ENCODE measurements around the gene CYP1B1. TPM values are rescaled to one million over a fixed set of nuclear protein-coding genes. Genes with fewer than 3 reads are reported as not detected.

Gene CYP1B1
- total and polyA plus RNA-seq, 7 experiments from 2014 or later: 0.05 to 24.9 (median 6.6) TPM; not detected in 1

GRCh38 chr2:38037757-38038621 is 38.0 kb downstream of the CYP1B1 start:
- Mint-ChIP-seq H3K27ac (peak overlapping the region in 1 of 9 donors; percentile 54), H3K9me3 (peaks cover 0 to 2% (median 0%) of the 10 kb centered on the region in 11 donors)

GRCh38 chr2:38037325-38037724 is 38.6 kb downstream of the CYP1B1 start:
- no peak overlapping the region for H3K4me3 ChIP-seq (ENCODE audit: low read length)
- CTCF ChIA-PET: no interaction called here
- H3K27me3 Mint-ChIP-seq: peaks cover 41 to 63% (median 54%) of the 10 kb centered on the region in 5 donors
- H3K4me3 Mint-ChIP-seq: peak overlapping the region in 1 of 10 donors; percentile 74
- no peak overlapping the region for H3K27ac Mint-ChIP-seq
- no peaks in the 10 kb centered on the region for H3K4me1 ChIP-seq (ENCODE audit: control insufficient read depth in 2 of 2, insufficient read depth in 2 of 2, low read length in 2 of 2)
- H3K4me1 Mint-ChIP-seq: peaks cover 0 to 15% (median 6%) of the 10 kb centered on the region in 7 donors
- DNase-seq (no peak), ATAC-seq (no peak)
- no peaks in the 10 kb centered on the region for H3K9me3 ChIP-seq (ENCODE audit: control insufficient read depth in 2 of 3, low read length in 3 of 3)
- peaks cover 0 to 2% (median 0%) of the 10 kb centered on the region in 11 donors for H3K9me3 Mint-ChIP-seq
- H3K36me3 Mint-ChIP-seq: peaks cover 0 to under 1% (median 0%) of the 10 kb centered on the region in 5 donors
- no peak overlapping the region for H3K27ac ChIP-seq (ENCODE audit: low read depth, low read length)
- H3K27me3 ChIP-seq (ENCODE audit: control insufficient read depth in 2 of 2, insufficient read depth in 2 of 2, low read length in 2 of 2): peaks cover 0 to 8% of the 10 kb centered on the region in 2 donors
- no peaks in the 10 kb centered on the region for H3K36me3 ChIP-seq (ENCODE audit: control insufficient read depth in 2 of 3, insufficient read depth in 3 of 3, low read length in 3 of 3)
- POLR2A ChIA-PET: no interaction called here
- intact Hi-C loops (cut with micrococcal nuclease): no loop called here

More at GRCh38 chr2:38037757-38038621, 38.0 kb downstream of the CYP1B1 start:
- Histone ChIP-seq H3K4me3 (ENCODE audit: low read length) (no peak overlapping the region), H3K4me1 (ENCODE audit: control insufficient read depth in 2 of 2, insufficient read depth in 2 of 2, low read length in 2 of 2) (no peaks in the 10 kb centered on the region), H3K27me3 (ENCODE audit: control insufficient read depth in 2 of 2, insufficient read depth in 2 of 2, low read length in 2 of 2) (peaks cover 0 to 8% of the 10 kb centered on the region in 2 donors), H3K27ac (ENCODE audit: low read depth, low read length) (no peak overlapping the region), H3K9me3 (ENCODE audit: control insufficient read depth in 2 of 3, low read length in 3 of 3) (no peaks in the 10 kb centered on the region), H3K36me3 (ENCODE audit: control insufficient read depth in 2 of 3, insufficient read depth in 3 of 3, low read length in 3 of 3) (no peaks in the 10 kb centered on the region)
- Mint-ChIP-seq H3K36me3 (no peaks in the 10 kb centered on the region), H3K27me3 (peaks cover 41 to 70% (median 53%) of the 10 kb centered on the region in 5 donors), H3K4me1 (peaks cover 0 to 14% (median 6%) of the 10 kb centered on the region in 7 donors), H3K4me3 (peak overlapping the region in 2 of 10 donors; percentile 39 to 74)
- intact Hi-C loops (cut with micrococcal nuclease): no loop called here
- DNase-seq: peak in 1 of 9 donors; percentile 40
- ChIA-PET CTCF (no interaction called here), POLR2A (no interaction called here)
- ATAC-seq: no peak

DNA sequence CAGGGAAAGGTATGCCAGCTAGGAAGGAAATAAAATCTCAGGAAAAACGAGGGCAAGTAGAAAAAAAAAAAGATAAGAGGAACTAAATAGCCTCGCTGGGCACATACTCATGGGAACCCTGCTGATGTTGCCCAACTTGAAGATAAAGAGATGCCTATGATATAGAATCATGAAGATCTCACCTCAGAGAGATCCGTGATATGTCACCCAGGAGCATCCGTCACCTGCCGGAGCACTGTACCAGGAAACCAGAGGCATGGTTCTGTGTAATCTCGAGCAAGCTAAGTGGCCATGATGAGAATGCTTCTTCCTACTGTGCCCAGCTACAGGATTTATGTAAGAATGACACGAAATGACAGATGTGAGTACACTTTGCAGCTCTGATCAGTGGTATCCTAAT is 40.0 kb downstream of the CYP1B1 start:
- H3K27me3 ChIP-seq (ENCODE audit: control insufficient read depth in 2 of 2, insufficient read depth in 2 of 2, low read length in 2 of 2): peaks cover 0 to 8% of the 10 kb centered on the region in 2 donors
- H3K9me3 ChIP-seq (ENCODE audit: control insufficient read depth in 2 of 3, low read length in 3 of 3): no peaks in the 10 kb centered on the region
- Mint-ChIP-seq H3K36me3 (peaks cover 0 to 4% (median 0%) of the 10 kb centered on the region in 5 donors), H3K4me3 (no peak overlapping the region), H3K4me1 (peaks cover 0 to 15% (median 6%) of the 10 kb centered on the region in 7 donors), H3K9me3 (peaks cover 0 to 1% (median 0%) of the 10 kb centered on the region in 11 donors), H3K27me3 (peaks cover 45 to 62% (median 54%) of the 10 kb centered on the region in 5 donors), H3K27ac (no peak overlapping the region)
- no peak overlapping the region for H3K27ac ChIP-seq (ENCODE audit: low read depth, low read length)
- DNase-seq (no peak), ATAC-seq (peak; percentile 73)
- no peak overlapping the region for H3K4me3 ChIP-seq (ENCODE audit: low read length)
- ChIA-PET POLR2A (no interaction called here), CTCF (no interaction called here)
- no peaks in the 10 kb centered on the region for H3K36me3 ChIP-seq (ENCODE audit: control insufficient read depth in 2 of 3, insufficient read depth in 3 of 3, low read length in 3 of 3)
- intact Hi-C loops (cut with micrococcal nuclease): no loop called here
- H3K4me1 ChIP-seq (ENCODE audit: control insufficient read depth in 2 of 2, insufficient read depth in 2 of 2, low read length in 2 of 2): no peaks in the 10 kb centered on the region

DNA sequence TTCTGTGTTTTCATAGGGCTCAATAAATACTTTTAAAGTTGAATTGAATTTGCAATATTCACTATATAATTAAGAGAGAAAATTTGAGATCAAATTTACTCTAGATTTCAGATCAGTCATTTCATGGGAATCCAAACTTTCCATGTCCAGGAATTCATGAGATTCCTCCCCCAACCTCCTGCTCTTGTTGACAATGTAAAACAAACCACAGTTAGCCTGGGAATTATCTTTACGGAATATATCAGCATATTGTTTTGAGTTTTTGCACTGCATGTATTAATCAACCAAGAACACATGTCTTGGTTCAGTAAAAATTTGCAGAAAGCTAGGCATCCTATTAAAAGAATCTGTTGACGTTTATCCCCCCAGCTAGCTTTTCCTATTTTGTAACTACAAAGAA is 42.3 kb downstream of the CYP1B1 start:
- H3K4me1 Mint-ChIP-seq: peaks cover 0 to 15% (median 6%) of the 10 kb centered on the region in 7 donors
- no peak for ATAC-seq
- no peak overlapping the region for H3K4me3 Mint-ChIP-seq
- no peak overlapping the region for H3K27ac Mint-ChIP-seq
- DNase-seq: no peak
- Histone ChIP-seq H3K4me3 (ENCODE audit: low read length) (no peak overlapping the region), H3K36me3 (ENCODE audit: control insufficient read depth in 2 of 3, insufficient read depth in 3 of 3, low read length in 3 of 3) (no peaks in the 10 kb centered on the region), H3K27me3 (ENCODE audit: control insufficient read depth in 2 of 2, insufficient read depth in 2 of 2, low read length in 2 of 2) (peaks cover 0 to 8% of the 10 kb centered on the region in 2 donors), H3K4me1 (ENCODE audit: control insufficient read depth in 2 of 2, insufficient read depth in 2 of 2, low read length in 2 of 2) (no peaks in the 10 kb centered on the region), H3K9me3 (ENCODE audit: control insufficient read depth in 2 of 3, low read length in 3 of 3) (no peaks in the 10 kb centered on the region), H3K27ac (ENCODE audit: low read depth, low read length) (no peak overlapping the region)
- POLR2A ChIA-PET: no interaction called here
- intact Hi-C loops (cut with micrococcal nuclease): no loop called here
- CTCF ChIA-PET: no interaction called here
- H3K27me3 Mint-ChIP-seq: peaks cover 43 to 53% (median 47%) of the 10 kb centered on the region in 5 donors
- peaks cover 0 to 8% (median 0%) of the 10 kb centered on the region in 5 donors for H3K36me3 Mint-ChIP-seq
- H3K9me3 Mint-ChIP-seq: peaks cover 0 to 1% (median 0%) of the 10 kb centered on the region in 11 donors

DNA sequence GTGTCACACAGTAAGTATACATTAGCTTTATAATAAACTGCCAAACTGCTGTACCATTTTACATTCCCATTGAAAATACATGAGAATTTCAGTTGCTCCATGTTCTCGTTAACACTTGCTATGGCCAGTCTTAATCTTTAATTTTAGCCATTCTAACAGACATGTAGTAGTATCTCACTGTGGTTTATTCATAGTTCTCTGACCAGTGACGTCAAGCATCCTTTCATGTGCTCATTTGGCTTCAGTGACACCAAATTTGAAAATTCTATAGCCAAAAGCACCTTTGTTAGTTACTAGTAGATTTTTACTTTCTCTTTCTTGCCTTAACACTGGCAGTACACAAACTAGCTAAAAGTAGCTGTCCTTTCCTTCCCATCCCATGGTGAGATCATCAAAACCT is 43.0 kb downstream of the CYP1B1 start:
- intact Hi-C loops (cut with micrococcal nuclease): no loop called here
- Histone ChIP-seq H3K27me3 (ENCODE audit: control insufficient read depth in 2 of 2, insufficient read depth in 2 of 2, low read length in 2 of 2) (peaks cover 0 to 8% of the 10 kb centered on the region in 2 donors), H3K36me3 (ENCODE audit: control insufficient read depth in 2 of 3, insufficient read depth in 3 of 3, low read length in 3 of 3) (no peaks in the 10 kb centered on the region), H3K4me1 (ENCODE audit: control insufficient read depth in 2 of 2, insufficient read depth in 2 of 2, low read length in 2 of 2) (no peaks in the 10 kb centered on the region), H3K4me3 (ENCODE audit: low read length) (no peak overlapping the region), H3K27ac (ENCODE audit: low read depth, low read length) (no peak overlapping the region), H3K9me3 (ENCODE audit: control insufficient read depth in 2 of 3, low read length in 3 of 3) (no peaks in the 10 kb centered on the region)
- no peak overlapping the region for H3K4me3 Mint-ChIP-seq
- H3K27me3 Mint-ChIP-seq: peaks cover 36 to 51% (median 43%) of the 10 kb centered on the region in 5 donors
- POLR2A ChIA-PET: no interaction called here
- H3K27ac Mint-ChIP-seq: no peak overlapping the region
- ATAC-seq: no peak
- peaks cover 0 to 10% (median 2%) of the 10 kb centered on the region in 7 donors for H3K4me1 Mint-ChIP-seq
- peaks cover 0 to 8% (median 0%) of the 10 kb centered on the region in 5 donors for H3K36me3 Mint-ChIP-seq
- CTCF ChIA-PET: interaction anchor here (0.8 kb wide), 1 partner anchor 48 kb away, joined by 3 read pairs; no protein-coding TSS in a partner anchor
- no peak for DNase-seq
- H3K9me3 Mint-ChIP-seq: peaks cover 0 to 1% (median 0%) of the 10 kb centered on the region in 11 donors

GRCh38 chr2:38030635-38031355 is 45.2 kb downstream of the CYP1B1 start:
- Mint-ChIP-seq H3K4me1 (peaks cover 0 to 6% (median 0%) of the 10 kb centered on the region in 7 donors), H3K36me3 (peaks cover 0 to 8% (median 0%) of the 10 kb centered on the region in 5 donors), H3K27ac (no peak overlapping the region), H3K4me3 (no peak overlapping the region), H3K9me3 (peaks cover 0 to 1% (median 0%) of the 10 kb centered on the region in 11 donors), H3K27me3 (peaks cover 17 to 37% (median 24%) of the 10 kb centered on the region in 5 donors)
- Histone ChIP-seq H3K9me3 (ENCODE audit: control insufficient read depth in 2 of 3, low read length in 3 of 3) (no peaks in the 10 kb centered on the region), H3K4me1 (ENCODE audit: control insufficient read depth in 2 of 2, insufficient read depth in 2 of 2, low read length in 2 of 2) (no peaks in the 10 kb centered on the region), H3K36me3 (ENCODE audit: control insufficient read depth in 2 of 3, insufficient read depth in 3 of 3, low read length in 3 of 3) (no peaks in the 10 kb centered on the region), H3K27me3 (ENCODE audit: control insufficient read depth in 2 of 2, insufficient read depth in 2 of 2, low read length in 2 of 2) (peaks cover 0 to 4% of the 10 kb centered on the region in 2 donors), H3K27ac (ENCODE audit: low read depth, low read length) (no peak overlapping the region), H3K4me3 (ENCODE audit: low read length) (no peak overlapping the region)
- DNase-seq (no peak), ATAC-seq (no peak)
- POLR2A ChIA-PET: no interaction called here
- CTCF ChIA-PET: no interaction called here
- intact Hi-C loops (cut with micrococcal nuclease): no loop called here
